Right lobe of liver (tissue), 6 donors: ENCODE data around the gene MARK3. TPM values are rescaled to one million over a fixed set of nuclear protein-coding genes. Genes with fewer than 3 reads are reported as not detected.

Source experiments
- ATAC-seq, 4 donors: fragments of 200-7000 bp; cut with Tn5 transposase; one replicate each; pipeline ENCODE4 v1.9.1; 2020; ENCODE audit warnings: mild to moderate bottlenecking in 4 of 4, moderate library complexity in 4 of 4
- DNase-seq, 3 donors: peaks; one replicate each; pipeline ENCODE4 v3.0.0-alpha.2; 2020
- H3K27ac ChIP-seq, 3 donors: fragments of 200-600 bp; one replicate each; pipeline ENCODE4 v1.8.0; 2022
- H3K27me3 ChIP-seq, 2 donors: fragments of 200-600 bp; one replicate each; pipeline ENCODE4 v1.8.0; 2022
- H3K36me3 ChIP-seq, 4 donors: fragments of 200-600 bp; sonication (generic) in 1 of 4; one replicate each; pipeline versions ENCODE4 v1.5.1 to v1.8.0; 2017 to 2022; ENCODE audit warnings: control low read depth in 1 of 4
- H3K4me1 ChIP-seq, 4 donors: fragments of 200-600 bp; sonication (generic) in 1 of 4; one replicate each; pipeline versions ENCODE4 v1.5.1 to v1.8.0; 2017 to 2022; ENCODE audit warnings: control low read depth in 1 of 4
- H3K4me3 ChIP-seq, 3 donors: fragments of 200-600 bp; one replicate each; pipeline ENCODE4 v1.8.0; 2022
- H3K9me3 ChIP-seq, 4 donors: fragments of 200-600 bp; sonication (generic) in 1 of 4; one replicate each; pipeline versions ENCODE4 v1.5.1 to v1.8.0; 2017 to 2022; ENCODE audit warnings: control low read depth in 1 of 4
- CTCF ChIP-seq, 4 donors: fragments of 200-600 bp in 3 of 4; fragments of 450-650 bp in 1 of 4; IDR thresholded peaks; one replicate each; pipeline versions ENCODE4 v1.5.1 to v1.8.0; 2016 to 2022; ENCODE audit warnings: antibody characterized with exemption in 4 of 4, mild to moderate bottlenecking in 2 of 4
- POLR2A ChIP-seq: fragments of 450-650 bp; IDR thresholded peaks from one replicate; pipeline ENCODE4 v1.6.1; 2017; ENCODE audit warnings: antibody characterized with exemption, mild to moderate bottlenecking
- WGBS: methylation state at CpG from one replicate; pipeline ENCODE4 v1.1.6; 2018; ENCODE audit warnings: low coverage, low lambda C conversion rate; ENCODE audit not compliant: insufficient coverage; ENCODE audit errors: missing lambda C conversion rate; 5-methylcytosine and 5-hydroxymethylcytosine counted together
- intact Hi-C, 2 donors: fragments of 100-400 bp; cut with DNase I; formaldehyde crosslinking; loops; one replicate each; pipeline versions ENCODE4 v1.11.2 to v1.14.1; 2022
- total RNA-seq, 6 experiments: library from RNA; depleted of rRNA in 2 of 6; stranded (reverse); fragments of >200 nt in 2 of 6; fragmentation: NEBNext Ultra II Directional in 3 of 6; extraction: Animal tissue kit (Norgen Biotek cat#: 25700) in 3 of 6; gene quantifications; one replicate each; pipeline versions ENCODE4 v1.1.0 to v1.2.4, GENCODE V29; 2016 to 2023
- donor health status: DM: no; HTN: yes; CAD: no.
- donor health status: DM: no; HTN: no; CAD: no.
- donor health status: DM: no; HTN: no; CAD: no.
- donor health status: DM: no; HTN: yes; CAD: no.
- donor health status: DM: no; HTN: yes; CAD: no.

The MARK3 gene
- total RNA-seq, 6 experiments from 2014 or later, result 25.5 to 34.3 (median 27.3) TPM

GRCh38 chr14:103544388-103545218 is 159.4 kb downstream of the MARK3 start:
- Histone ChIP-seq H3K4me1 (no peaks in the 10 kb centered on the region), H3K27ac (no peak overlapping the region), H3K36me3 (no peaks in the 10 kb centered on the region), H3K4me3 (no peak overlapping the region), H3K27me3 (no peaks in the 10 kb centered on the region), H3K9me3 (no peaks in the 10 kb centered on the region)
- DNase-seq, result peak in 1 of 3 donors; percentile 18
- ATAC-seq, result no peak
- TF ChIP-seq POLR2A (no peak), CTCF (IDR thresholded peaks at IDR 0.05) (no peak)
- intact Hi-C loops, result loop anchor here (5.0 to 10.0 kb wide), 2 partner anchors 42 to 50 kb away; no protein-coding TSS in a partner anchor
- WGBS, result 100% methylated on average over 1 of the region's 35 CpGs

- no CpG with 5 or more reads among the region's 29 CpGs for WGBS
- Histone ChIP-seq H3K4me3 (no peak overlapping the region), H3K4me1 (no peaks in the 10 kb centered on the region), H3K27me3 (no peaks in the 10 kb centered on the region), H3K36me3 (no peaks in the 10 kb centered on the region), H3K9me3 (no peaks in the 10 kb centered on the region), H3K27ac (no peak overlapping the region)
- intact Hi-C loops, result loop anchor here (5.0 to 10.0 kb wide), 2 partner anchors 43 to 51 kb away; no protein-coding TSS in a partner anchor
- ATAC-seq (no peak), DNase-seq (peak in 2 of 3 donors; percentile 11 to 37)
- TF ChIP-seq CTCF (IDR thresholded peaks at IDR 0.05) (no peak), POLR2A (no peak)
These were observed 160.2 kb downstream of the MARK3 start for GRCh38 chr14:103545219-103545914.

GRCh38 chr14:103545915-103546651 is 160.9 kb downstream of the MARK3 start:
- H3K27me3 ChIP-seq, result no peaks in the 10 kb centered on the region
- H3K36me3 ChIP-seq, result no peaks in the 10 kb centered on the region
- TF ChIP-seq CTCF (IDR thresholded peaks at IDR 0.05) (no peak), POLR2A (no peak)
- 62% methylated on average over 12 of the region's 27 CpGs for WGBS
- peak in 2 of 3 donors; percentile 16 to 52 for DNase-seq
- H3K4me3 ChIP-seq, result no peak overlapping the region
- no peaks in the 10 kb centered on the region for H3K4me1 ChIP-seq
- H3K27ac ChIP-seq, result no peak overlapping the region
- intact Hi-C loops, result loop anchor here (5.0 to 10.0 kb wide), 2 partner anchors 44 to 51 kb away; no protein-coding TSS in a partner anchor
- H3K9me3 ChIP-seq, result no peaks in the 10 kb centered on the region
- no peak for ATAC-seq

GRCh38 chr14:103546652-103547454 is 161.6 kb downstream of the MARK3 start:
- WGBS, result no CpG with 5 or more reads among the region's 21 CpGs
- peak; percentile 55 to 72 (median 72) for ATAC-seq
- TF ChIP-seq POLR2A (no peak), CTCF (IDR thresholded peaks at IDR 0.05) (peak; percentile 86 to 92 (median 90))
- H3K9me3 ChIP-seq, result no peaks in the 10 kb centered on the region
- no peaks in the 10 kb centered on the region for H3K4me1 ChIP-seq
- no peak overlapping the region for H3K27ac ChIP-seq
- no peaks in the 10 kb centered on the region for H3K36me3 ChIP-seq
- peak; percentile 75 to 82 (median 78) for DNase-seq
- no peak overlapping the region for H3K4me3 ChIP-seq
- intact Hi-C loops, result loop anchor here (5.0 to 10.0 kb wide), 2 partner anchors 45 to 52 kb away; no protein-coding TSS in a partner anchor
- H3K27me3 ChIP-seq, result no peaks in the 10 kb centered on the region
